HG03558 (cell line): Measurements from ENCODE around the gene MRPL44.
"Not testable (repeated sequence)": the region's sequence is repeated elsewhere in the genome, so short reads cannot be mapped to it uniquely, and the experiment has no call there.

Experiments
- ATAC-seq: cut with Tn5 transposase; IDR thresholded peaks from one replicate; pipeline ENCODE4 v1.9.1; 2021; ENCODE audit warnings: moderate number of reproducible peaks; ENCODE audit not compliant: unreplicated experiment; ENCODE audit errors: extremely low read depth

Gene MRPL44

GRCh38 chr2:223935459-223936125 lies 21.7 kb upstream of the MRPL44 start:
- ATAC-seq = no peak

GRCh38 chr2:223936862-223937326 lies 20.4 kb upstream of the MRPL44 start:
- no peak for ATAC-seq

DNA sequence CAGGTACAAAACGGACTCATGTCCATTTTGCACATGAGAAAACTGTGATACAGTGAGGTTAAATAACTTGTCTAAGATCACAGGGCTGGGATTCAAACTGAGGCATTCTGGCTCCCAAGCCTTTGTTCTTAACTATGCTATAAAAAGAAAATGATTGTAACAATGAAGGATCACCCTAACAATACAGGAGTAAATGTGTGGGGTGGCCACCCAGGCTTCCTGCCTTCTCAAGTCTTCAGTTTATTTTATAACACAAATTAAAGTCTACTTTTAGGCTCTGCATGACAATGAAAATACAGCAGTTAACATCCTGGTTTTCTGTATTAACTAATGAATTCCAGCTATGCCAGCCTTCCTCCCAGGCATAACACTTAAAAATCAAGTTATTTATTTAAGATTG lies 19.7 kb upstream of the MRPL44 start:
- ATAC-seq = no peak

GRCh38 chr2:223939438-223939837 lies 17.8 kb upstream of the MRPL44 start:
- not testable (repeated sequence) for ATAC-seq

DNA sequence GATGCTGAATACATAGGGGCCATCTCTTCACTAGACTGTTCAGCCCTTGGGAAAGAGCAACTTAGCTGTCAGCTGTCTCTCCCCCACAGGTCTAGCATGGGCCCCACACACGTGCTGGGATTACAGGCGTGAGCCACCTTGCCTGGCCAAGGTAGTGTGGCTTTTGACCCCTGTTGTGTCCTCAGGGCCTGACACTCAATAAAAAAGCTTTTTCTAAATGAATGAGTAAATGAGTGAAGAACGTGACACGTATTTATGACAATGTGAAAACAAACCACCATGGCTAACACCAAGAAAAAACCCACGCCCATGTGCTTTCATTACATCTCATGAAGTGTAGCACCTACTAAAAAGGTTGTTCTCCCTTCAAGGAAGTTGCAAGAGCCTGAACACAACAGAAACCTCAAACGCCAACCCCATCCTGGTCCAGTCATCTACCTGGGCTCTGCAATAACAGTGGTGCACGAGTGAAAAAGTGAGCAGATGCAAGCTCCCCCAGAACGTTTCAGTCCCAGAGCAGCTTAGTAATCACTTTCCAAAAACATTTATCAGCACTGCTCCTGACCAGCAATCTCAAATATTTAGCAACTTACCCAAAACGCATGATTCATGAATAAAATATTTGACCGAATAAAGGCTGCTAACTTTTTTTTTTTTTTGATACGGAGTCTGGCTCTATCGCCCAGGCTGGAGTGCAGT lies 15.5 kb upstream of the MRPL44 start:
- peak; percentile 30 for ATAC-seq

DNA sequence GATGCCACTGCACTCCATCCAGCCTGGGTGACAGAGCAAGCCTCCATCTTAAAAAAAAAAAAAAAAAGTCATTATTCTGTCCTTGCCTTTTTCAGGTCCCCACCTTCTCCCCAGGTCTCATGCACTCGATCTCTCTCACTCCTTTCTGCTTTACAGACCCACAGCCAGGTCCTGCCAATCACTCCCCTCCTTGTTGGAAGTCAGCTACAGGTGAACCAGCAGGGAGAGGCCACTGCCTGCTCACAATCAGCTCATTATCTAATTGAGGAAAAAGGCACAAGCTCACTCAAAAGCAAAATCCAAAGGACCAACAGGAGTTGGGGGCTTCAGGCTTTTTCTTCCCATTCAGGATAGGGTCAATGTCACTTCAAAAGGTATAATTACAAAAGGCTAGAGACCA lies 14.1 kb upstream of the MRPL44 start:
- no peak for ATAC-seq

- ATAC-seq = no peak
Observed at GRCh38 chr2:223943561-223944008, 13.7 kb upstream of the MRPL44 start.

- ATAC-seq = no peak
Observed at GRCh38 chr2:223944166-223944702, 13.0 kb upstream of the MRPL44 start.

DNA sequence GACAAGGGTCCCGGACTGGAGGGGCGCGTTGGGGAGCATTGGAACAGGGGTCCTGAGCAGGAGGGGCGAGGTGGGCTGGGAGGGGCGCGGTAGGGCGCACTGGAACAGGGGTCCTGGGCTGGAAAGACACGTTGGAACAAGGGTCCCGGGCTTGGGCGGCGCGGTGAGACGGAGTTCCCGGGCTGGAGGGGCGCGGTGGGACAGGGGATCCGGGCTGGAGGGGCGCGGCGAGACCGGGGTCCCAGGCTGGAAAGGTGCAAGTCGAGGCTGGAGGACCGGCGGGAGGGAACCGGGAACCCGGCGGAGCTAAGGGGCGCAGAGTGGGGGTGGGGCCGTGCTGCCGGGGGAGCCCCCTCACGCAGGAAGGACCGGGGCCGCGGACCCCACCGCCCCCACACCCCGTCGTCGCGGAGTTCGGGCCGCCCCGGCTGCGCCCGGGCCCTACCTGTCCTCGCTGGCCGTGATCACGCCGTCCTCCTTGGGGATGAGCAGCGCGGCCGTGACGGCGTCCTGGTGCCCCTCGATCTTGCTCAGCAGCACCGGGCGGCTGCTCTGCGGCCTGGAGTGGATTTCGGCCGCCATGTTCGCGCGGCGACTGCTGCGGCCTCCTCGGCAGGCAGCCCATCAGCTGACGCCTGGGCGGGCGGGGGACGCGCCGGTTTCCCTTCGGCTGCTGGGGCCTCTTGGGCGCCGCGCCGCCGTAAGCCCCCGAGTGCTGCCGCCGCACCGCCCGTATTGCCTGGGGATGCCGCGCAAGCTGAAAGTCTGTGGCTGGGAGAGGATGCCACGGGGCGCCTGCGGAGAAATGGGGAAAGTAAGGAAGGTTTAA lies 12.3 kb upstream of the MRPL44 start, which contains the start of gene WDFY1:
Gene WDFY1 (minus strand): TSS at position 633 of the 829 bp plus-strand sequence. CDS start 51 bp downstream, at position 582.
- peak; percentile 60 for ATAC-seq

GRCh38 chr2:223945755-223946154 lies 11.5 kb upstream of the MRPL44 start:
- ATAC-seq = no peak

DNA sequence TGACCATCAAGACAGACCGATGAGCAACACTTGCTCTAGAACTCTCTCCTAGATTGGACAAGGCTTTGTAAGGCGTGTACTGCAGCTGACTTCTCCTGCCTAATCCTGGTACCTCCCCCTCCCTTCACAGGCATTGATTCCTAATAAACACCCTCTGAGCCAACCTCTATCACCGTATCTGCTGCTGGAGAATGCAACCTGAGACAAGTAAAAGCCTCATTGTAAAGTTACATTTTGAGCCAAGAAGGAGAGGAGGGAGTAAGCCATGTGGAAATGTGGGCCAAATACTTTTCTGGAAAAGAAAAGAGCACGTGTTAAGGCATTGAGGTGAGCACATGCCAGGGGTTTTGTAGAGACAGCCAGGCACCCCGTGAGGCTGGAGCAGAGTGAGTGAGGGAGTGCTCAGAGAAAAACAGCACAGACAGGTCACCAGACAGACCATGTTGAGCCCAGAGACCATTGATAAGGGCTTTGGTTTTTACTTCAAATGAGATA lies 9.5 kb upstream of the MRPL44 start:
- ATAC-seq = no peak

GRCh38 chr2:223949241-223949840 lies 7.9 kb upstream of the MRPL44 start:
- ATAC-seq = no peak

DNA sequence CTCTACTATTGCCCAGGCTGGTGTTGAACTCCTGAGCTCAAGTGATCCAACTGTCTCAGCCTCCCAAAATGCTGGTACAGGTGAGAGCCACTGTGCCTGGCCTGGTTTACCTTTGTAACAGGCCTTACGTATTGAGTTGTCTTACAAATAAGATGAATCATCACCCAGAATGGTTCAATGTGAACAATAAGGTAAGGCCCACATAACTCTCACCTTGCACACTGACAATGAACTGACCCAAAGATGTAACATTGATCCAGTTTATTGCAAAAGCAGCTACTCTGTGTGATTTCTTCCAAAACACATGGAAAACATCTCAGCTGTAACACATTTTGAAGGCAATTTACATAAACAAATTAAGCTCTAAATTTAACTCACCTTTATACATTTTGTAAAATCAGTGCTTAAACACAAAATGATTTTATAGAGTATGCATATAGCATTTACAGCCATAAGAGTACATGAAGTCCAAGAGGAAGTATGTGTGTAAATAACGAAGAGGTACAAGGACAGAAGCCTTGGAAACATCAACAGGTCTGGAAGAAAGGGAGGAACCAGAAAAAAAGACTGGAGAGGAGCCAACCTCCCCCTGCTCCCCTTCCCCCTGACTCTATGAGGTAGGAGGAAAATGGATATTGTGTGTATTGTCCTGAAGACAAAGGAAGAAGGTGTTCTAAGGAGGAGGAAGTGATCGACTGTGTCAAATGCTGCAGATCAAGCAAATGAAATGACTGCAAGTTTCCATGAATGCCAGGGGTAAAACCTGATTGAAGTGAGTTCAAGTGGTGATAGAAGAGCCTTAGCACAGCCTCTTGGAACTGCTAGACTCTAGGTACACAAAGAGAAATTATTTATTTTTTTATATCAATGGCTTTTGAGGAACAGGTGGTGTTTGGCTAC lies 6.6 kb upstream of the MRPL44 start:
- ATAC-seq = no peak

DNA sequence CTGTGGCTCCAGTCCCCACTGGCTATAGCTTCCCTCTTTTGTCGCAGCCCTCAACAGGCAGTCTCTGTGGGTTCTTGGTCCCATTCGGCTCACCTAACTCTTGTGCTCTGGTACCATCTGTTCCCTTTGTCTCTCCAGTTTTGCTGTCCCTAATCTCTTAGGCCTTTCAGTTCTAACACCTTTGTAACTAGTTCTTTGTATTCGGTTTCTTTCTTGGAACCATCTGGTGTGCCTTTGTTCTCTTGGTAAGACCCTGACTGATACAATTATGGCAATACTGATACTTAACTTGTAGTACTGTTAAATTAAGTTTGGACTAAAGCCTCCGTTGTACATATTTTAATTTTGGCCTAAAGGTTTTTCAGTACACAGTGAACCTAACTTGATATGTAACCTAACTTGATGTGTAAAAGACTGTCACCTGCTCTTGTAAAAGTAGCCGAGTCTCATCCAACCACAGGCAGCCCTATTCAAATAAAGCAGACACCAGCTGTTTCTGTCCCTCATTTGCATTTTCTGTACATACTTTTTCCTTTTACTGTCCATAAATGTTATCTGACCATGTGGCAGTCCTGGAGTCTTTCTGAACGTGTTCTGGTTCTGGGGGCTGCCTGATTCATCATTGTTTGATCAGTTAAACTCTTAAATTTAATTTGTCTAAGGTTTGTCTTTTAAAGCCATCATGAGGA lies 4.8 kb upstream of the MRPL44 start:
- ATAC-seq = peak; percentile 33

DNA sequence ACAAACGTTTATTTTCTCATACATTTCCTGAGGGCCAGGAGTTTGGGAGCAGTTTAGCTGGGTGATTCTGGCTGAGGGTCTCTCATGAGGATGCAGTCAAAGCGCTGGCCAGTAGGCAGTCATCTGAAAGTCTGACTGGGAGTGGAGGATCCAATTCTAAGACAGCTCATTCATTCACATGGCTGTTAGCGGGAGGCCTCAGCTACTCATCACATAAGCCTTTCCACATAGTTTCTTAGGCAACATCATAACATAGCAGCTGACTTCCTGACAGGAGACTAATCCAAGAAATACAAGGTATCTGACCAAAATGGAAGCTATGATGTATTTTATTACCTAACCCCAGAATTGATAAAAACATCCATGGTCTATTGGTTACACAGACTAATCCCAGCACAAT lies 2.9 kb upstream of the MRPL44 start:
- no peak for ATAC-seq

DNA sequence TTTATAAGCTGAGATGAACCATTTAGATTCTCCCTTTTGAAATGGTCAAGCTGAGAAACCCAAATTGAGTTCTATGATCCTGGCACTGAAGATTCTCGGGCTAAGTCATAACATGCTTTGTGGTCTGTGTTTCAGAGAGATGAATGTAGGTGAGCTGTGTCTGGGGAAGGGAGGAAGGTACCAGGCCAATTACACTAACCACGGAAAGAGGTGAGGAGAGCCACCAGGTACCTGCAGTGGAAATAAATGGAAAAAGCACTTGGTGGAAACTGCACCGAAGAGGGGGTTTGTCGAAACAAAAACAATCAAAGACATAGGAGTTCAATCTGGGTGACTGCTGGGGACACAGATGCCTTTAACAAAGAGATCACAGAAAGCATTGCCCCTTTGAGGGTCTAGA lies 963 bp upstream of the MRPL44 start:
- peak; percentile 33 for ATAC-seq

- ATAC-seq = no peak
Observed at GRCh38 chr2:223959688-223960087, 2.4 kb downstream of the MRPL44 start.

GRCh38 chr2:223967981-223968380 lies 10.7 kb downstream of the MRPL44 start:
- no peak for ATAC-seq
